ENCODE data around the gene UBAP1. TPM values are rescaled to one million over a fixed set of nuclear protein-coding genes. Genes with fewer than 3 reads are reported as not detected.

Gene UBAP1
- total RNA-seq, 4 donors from 2014 or later = 13.5 to 37.8 (median 31.7) TPM

GRCh38 chr9:34151398-34151797, 27.4 kb upstream of the UBAP1 start:
- no peaks in the 10 kb centered on the region for H3K36me3 ChIP-seq
- no peaks in the 10 kb centered on the region for H3K27me3 ChIP-seq
- H3K4me1 ChIP-seq = no peaks in the 10 kb centered on the region
- no peak for DNase-seq
- H3K4me3 ChIP-seq = no peak overlapping the region
- no peak overlapping the region for H3K27ac ChIP-seq
- no peaks in the 10 kb centered on the region for H3K9me3 ChIP-seq
- TF ChIP-seq CTCF (IDR thresholded peaks at IDR 0.05) (no peak), POLR2A (IDR thresholded peaks at IDR 0.05) (no peak), EP300 (IDR thresholded peaks at IDR 0.05; ENCODE audit: low read depth) (no peak), POLR2AphosphoS5 (IDR thresholded peaks at IDR 0.05) (no peak)
- in situ Hi-C loops (cut with MboI; ENCODE audit: low pct_ligation_motif_present in 1 of 4, low pct_unique_long_range_greater_than_20kb in 1 of 4, low sequenced_read_pairs in 3 of 4) (no loop called here), intact Hi-C loops (cut with DNase I; ENCODE audit: low total_unique reads) (no loop called here)
- 93 to 100% methylated on average over 2 to 4 of the region's 4 CpGs for WGBS, 2 donors (ENCODE audit: low coverage in 1 of 2)

DNA sequence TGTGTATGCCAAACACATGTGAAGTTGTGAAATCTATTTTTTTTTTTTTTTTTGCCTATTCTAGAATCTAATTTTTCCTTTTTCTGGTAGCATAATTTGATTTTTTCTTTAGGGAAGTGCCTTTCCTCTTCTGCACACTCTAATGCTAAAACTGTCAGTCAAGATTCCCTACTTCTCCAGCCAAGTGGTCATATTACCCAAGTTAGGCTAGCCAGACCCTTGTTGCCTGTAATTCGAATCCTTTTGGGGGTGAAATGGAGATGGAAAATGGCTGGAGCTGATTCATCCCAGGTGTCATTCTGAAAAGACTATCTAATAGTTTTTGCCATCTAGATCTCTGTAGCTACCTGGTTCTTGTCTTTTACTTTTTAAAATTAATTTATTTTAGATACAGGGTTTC, 24.8 kb upstream of the UBAP1 start:
- no peak overlapping the region for H3K4me3 ChIP-seq
- intact Hi-C loops (cut with DNase I; ENCODE audit: low total_unique reads) = no loop called here
- in situ Hi-C loops (cut with MboI; ENCODE audit: low pct_ligation_motif_present in 1 of 4, low pct_unique_long_range_greater_than_20kb in 1 of 4, low sequenced_read_pairs in 3 of 4) = no loop called here
- no peak for DNase-seq
- no peaks in the 10 kb centered on the region for H3K4me1 ChIP-seq
- no peaks in the 10 kb centered on the region for H3K36me3 ChIP-seq
- TF ChIP-seq POLR2AphosphoS5 (IDR thresholded peaks at IDR 0.05) (no peak), POLR2A (IDR thresholded peaks at IDR 0.05) (no peak), EP300 (IDR thresholded peaks at IDR 0.05; ENCODE audit: low read depth) (no peak), CTCF (IDR thresholded peaks at IDR 0.05) (no peak)
- H3K27ac ChIP-seq = no peak overlapping the region
- H3K27me3 ChIP-seq = no peaks in the 10 kb centered on the region
- H3K9me3 ChIP-seq = no peaks in the 10 kb centered on the region
- WGBS, 2 donors (ENCODE audit: low coverage in 1 of 2) = 82% methylated on average over 1 of the region's 1 CpG; no CpG with 5 or more reads in 1 of the 2 donors

GRCh38 chr9:34157318-34157717, 21.5 kb upstream of the UBAP1 start:
- no peak overlapping the region for H3K4me3 ChIP-seq
- H3K27me3 ChIP-seq = no peaks in the 10 kb centered on the region
- no peaks in the 10 kb centered on the region for H3K36me3 ChIP-seq
- no peak for DNase-seq
- intact Hi-C loops (cut with DNase I; ENCODE audit: low total_unique reads) = no loop called here
- TF ChIP-seq EP300 (IDR thresholded peaks at IDR 0.05; ENCODE audit: low read depth) = no peak
- TF ChIP-seq POLR2A (IDR thresholded peaks at IDR 0.05) = no peak
- TF ChIP-seq POLR2AphosphoS5 (IDR thresholded peaks at IDR 0.05) = no peak
- no peak for TF ChIP-seq CTCF (IDR thresholded peaks at IDR 0.05)
- H3K4me1 ChIP-seq = no peaks in the 10 kb centered on the region
- H3K27ac ChIP-seq = no peak overlapping the region
- no peaks in the 10 kb centered on the region for H3K9me3 ChIP-seq
- in situ Hi-C loops (cut with MboI; ENCODE audit: low pct_ligation_motif_present in 1 of 4, low pct_unique_long_range_greater_than_20kb in 1 of 4, low sequenced_read_pairs in 3 of 4) = no loop called here

GRCh38 chr9:34157898-34158297, 20.9 kb upstream of the UBAP1 start:
- no peak for TF ChIP-seq POLR2AphosphoS5 (IDR thresholded peaks at IDR 0.05)
- no peak for TF ChIP-seq EP300 (IDR thresholded peaks at IDR 0.05; ENCODE audit: low read depth)
- TF ChIP-seq CTCF (IDR thresholded peaks at IDR 0.05) = no peak
- TF ChIP-seq POLR2A (IDR thresholded peaks at IDR 0.05) = no peak
- 83 to 94% methylated on average over 2 of the region's 2 CpGs for WGBS, 2 donors (ENCODE audit: low coverage in 1 of 2)
- intact Hi-C loops (cut with DNase I; ENCODE audit: low total_unique reads) = no loop called here

More at GRCh38 chr9:34157898-34158297, 20.9 kb upstream of the UBAP1 start:
- H3K36me3 ChIP-seq = no peaks in the 10 kb centered on the region
- no peaks in the 10 kb centered on the region for H3K9me3 ChIP-seq
- H3K4me3 ChIP-seq = no peak overlapping the region
- H3K27ac ChIP-seq = no peak overlapping the region
- no peaks in the 10 kb centered on the region for H3K27me3 ChIP-seq
- no peaks in the 10 kb centered on the region for H3K4me1 ChIP-seq
- in situ Hi-C loops (cut with MboI; ENCODE audit: low pct_ligation_motif_present in 1 of 4, low pct_unique_long_range_greater_than_20kb in 1 of 4, low sequenced_read_pairs in 3 of 4) = no loop called here
- DNase-seq = no peak
